Activated CD4-positive, alpha-beta T cell treated with anti-CD3 and anti-CD28 coated beads for 48 hours (primary cell): ENCODE results near the gene TFF1.
A peak's percentile ranks its signal among the peaks of the same experiment; 100 is the strongest.

ENCODE experiments used
- DNase-seq: peaks from one replicate; pipeline ENCODE4 v3.0.0-alpha.2; 2020

Gene TFF1

DNA sequence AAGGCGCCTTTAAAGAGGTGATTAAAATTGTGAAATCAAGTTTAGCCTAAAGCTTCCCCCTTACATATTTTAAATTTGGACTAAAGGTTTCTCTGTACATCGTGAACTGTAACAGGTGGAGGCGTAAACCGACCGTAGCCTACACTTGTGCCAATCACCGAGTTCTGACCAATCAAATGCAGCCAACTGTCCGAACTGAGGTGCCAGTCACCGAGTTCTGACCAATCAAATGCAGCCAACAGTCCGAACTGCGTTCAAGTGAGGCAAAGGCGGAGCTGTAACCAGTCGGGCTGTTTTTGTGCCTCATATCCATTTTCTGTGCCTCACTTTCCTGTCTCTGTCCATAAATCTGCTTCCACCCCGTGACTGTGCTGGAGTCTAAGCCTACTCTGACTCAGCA is 7.4 kb downstream of the TFF1 start:
- no peak for DNase-seq

DNA sequence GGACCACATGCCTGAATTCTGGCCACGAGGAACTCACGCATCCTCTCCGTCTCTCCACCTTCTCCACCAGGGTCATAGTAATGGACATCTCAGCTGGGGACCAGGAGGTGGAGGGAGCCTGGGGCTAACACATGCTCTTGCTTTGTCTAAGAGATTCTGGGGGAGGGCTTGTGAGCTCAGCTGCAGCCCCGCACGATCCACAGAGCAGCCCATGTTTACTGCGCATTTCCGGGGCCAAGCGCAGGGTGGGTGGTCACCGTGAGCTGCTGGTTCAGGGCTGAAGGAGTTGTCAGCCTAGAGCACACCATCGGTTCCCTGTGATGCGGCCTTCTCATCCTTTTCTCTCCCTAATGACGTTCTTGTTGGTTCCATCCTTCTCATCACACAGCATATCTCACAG is 8.1 kb downstream of the TFF1 start:
- no peak for DNase-seq

DNA sequence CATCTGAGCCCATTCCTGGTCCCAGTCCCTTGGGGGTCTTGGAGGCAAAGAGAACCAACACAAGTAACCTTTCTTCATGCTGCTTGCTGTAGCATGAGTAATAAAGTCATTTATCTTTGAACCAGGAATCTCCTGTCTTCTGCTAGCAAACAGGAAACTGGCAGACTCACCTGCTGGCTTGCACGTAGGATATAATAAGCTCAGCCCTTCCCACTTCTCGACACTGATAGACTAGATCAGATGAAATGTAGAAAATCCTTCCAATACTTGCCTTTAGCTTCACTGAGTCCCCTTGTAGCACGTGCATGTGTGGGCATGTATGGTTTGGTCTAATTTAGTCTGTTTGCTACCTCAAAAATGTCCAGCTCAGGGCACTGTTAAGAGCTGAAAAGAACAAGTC is 9.0 kb downstream of the TFF1 start:
- DNase-seq: no peak

DNA sequence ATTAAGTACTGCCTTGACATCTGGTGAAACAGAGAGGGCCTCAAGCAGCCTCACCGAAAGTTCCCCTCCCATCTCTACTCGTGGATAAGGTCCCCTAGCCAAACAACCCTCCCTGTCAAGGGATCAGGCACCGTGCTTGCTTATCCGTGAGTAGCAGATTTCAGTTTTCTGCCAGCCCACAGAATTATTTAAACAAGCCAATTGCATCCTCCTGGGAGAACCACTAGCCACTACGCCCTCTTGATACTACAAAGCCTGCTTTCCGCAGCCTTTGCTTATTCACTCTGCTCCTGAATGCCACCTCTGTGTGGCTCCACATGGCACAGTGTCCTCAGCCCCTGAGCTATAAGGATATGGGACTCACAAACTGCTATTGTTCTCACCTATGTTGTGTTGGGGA is 9.7 kb downstream of the TFF1 start:
- DNase-seq: no peak

DNA sequence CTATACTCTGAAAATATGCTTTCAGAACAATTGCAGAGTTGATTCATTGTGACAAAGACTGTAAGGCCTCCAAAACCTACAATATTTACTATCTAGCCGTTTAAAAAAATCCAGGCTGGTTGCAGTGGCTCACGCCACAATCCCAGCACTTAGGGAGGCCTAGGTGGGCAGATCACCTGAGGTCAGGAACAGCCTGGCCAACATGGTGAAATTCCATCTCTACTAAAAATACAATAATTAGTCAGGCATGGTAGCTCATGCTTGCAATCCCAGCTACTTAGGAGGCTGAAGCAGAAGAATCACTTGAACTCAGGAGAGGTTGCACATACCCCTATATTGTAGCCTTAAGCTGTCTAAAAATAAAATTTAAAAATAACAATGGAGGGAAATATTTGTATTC is 10.3 kb downstream of the TFF1 start:
- DNase-seq: no peak

DNA sequence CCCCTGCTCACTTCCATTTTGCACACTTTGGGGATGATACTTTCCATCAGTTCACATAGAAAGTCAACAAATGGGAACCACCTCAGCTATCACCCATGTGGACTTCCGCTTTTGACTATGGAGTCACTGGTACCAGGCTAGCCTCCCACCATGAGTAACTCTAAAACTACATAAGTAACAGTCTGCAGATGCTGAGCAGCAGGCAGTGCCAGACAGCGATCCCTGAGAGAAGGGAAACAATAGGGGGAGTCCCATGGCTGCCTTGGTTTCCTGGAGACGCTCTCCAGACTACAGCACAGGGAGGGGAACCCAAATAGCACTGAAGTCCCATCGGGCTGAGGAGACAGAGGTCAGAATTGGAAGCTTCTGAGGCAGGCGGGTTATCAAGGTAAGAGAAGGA is 12.7 kb downstream of the TFF1 start:
- no peak for DNase-seq

DNA sequence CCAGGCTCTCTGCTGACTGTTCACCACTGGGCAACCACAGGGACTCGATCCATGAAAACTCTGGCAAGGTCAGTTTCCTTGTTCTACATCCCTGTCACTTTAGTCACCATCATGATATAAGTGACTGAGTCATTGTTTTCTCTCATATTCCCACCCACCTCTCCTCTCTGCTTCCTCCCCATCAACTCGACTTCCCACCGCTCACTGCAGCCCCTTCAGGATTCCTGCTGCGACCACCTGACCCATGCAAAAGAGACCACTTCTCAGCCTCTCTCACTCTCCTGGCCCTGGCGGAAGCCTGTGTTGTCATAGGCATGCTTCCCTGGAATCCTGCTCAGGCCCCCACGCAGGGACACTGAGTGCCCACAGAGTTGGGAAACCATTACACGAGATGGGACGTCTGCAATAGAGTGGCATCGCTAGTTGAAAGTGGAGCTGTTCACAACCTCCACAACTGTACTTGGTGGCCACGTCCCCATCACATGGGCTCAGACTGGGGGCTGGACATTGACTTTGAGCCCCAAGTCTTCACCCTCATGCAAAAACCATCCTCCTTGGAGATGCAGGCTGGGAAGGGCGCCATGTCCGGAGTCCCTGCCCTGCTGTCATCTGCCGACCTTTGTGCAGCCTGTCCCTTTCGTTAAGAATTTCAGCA is 13.8 kb downstream of the TFF1 start:
- DNase-seq: no peak

DNA sequence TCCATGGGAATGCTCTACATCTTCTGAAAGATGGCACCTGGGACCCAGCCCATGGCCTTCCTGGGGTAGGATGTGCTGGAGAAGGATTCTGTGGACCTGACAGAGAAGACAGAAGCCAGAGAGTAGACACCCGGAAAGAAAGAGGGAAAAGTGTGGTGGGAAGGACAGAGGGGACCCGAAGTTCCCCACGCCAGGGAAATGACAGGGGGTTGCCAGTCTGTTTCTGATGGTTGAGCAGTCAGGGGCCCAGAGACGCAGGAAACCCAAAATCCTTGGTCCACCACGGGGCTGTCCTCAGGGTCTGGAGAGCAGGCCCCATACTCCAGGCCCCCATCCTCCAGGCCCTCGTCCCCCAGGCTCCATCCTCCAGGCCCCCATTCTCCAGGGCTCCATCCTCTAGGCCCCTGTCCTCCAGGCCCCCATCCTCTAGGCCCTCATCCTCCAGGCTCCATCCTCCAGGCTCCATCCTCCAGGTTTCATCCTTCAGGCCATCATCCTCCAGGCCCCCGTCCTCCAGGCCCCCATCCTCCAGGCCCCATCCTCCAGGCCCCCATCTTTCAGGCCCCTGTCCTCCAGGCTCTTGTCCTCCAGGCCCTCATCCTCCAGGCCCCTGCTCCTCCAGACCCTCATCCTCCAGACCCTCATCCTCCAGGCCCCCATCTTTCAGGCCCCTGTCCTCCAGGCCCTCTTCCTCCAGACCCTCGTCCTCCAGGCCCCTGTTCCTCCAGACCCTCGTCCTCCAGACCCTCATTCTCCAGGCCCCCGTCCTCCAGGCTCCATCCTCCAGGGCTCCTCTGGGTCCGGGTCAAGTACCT is 14.5 kb downstream of the TFF1 start:
- DNase-seq: no peak

DNA sequence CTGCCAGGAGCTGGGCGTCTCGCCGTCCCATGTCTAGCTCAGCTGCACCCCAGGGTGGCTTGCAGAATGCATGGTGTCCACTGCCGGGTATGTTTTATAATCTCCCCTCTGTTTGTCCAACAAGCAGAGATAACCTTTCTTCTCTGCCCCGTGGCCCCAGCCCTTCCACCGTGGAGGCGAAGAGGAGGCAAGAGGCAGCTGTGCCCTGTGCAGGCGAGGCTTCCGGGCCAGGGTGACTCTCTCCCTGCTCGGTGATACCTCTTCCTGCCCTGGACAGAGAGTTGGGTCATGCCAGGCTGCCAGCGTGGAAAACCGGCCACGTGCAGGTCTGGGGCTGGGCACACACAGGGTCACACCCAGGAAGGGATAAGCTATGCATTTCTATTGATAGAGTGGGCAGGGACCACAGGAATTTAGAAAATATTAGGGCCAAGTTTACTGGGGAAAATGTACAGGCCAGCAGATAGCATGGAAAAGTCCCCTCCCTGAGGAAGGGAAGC is 15.4 kb downstream of the TFF1 start, which contains the start of gene TFF2:
TFF2 (minus strand) TSS at position 68 of the 500 bp plus-strand sequence; CDS start at position 31, 37 bp downstream.
- no peak for DNase-seq

DNA sequence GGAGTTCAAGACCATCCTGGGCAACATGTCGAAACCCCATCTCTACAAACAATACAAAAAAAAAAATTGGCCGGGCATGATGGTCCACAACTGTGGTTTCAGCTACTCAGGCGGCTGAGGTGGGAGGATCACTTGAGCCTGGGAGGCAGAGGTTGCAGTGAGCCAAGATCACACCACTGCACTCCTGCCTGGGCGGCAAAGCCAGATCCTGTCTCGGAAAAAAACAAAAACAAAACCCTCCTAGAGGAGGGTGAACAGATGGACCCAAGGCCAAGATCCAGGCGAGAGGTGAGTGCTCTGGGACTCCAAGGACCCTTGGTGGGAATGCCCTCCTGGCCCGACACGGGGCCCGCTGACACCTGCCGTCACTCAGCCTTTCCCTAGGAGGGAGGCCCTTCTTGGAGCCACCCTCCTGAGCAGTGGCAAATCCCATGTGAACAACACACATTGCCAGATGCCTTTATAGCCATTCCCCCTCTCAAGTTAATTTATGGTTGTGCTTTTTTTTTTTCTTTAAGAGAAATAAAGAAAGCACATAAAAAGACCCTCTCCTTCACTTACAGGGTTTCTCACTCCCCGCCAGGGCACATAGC is 15.9 kb downstream of the TFF1 start:
- no peak for DNase-seq

DNA sequence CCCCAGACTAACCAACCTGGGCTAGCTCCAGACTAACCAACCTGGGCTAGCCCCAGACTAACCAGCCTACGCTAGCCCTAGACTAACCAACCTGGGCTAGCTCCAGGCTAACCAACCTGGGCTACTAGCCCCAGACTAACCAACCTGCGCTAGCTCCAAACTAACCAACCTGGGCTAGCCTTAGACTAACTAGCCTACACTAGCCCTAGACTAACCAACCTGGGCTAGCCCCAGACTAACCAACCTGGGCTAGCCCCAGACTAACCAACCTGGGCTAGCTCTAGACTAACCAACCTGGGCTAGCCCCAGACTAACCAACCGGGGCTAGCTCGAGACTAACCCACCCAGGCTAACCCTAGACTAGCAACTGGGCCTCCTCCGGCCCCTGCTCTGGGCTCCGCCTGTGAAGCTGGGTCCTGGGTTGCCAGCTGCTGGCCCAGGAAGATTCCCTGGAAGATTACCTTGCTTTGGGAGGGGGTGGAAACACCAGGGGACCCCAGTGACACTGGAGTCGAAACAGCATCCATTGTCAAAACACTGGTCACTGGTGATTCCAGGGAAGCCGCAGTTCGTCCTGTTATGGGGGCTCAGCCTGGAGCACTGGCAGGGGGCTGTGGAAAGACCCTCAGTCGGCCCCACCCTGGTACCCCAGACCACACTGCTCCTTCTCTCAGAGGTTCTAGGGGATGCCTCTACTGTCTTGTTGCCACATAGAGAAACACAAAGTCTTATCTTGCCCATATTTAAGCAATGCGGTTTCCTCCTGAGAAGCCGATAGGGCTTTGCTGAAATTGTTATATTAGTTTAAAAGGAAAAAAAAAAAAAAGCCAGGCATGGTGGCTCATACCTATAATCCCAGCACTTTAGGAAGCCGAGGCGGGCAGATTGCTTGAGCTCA is 16.7 kb downstream of the TFF1 start:
- DNase-seq: no peak

DNA sequence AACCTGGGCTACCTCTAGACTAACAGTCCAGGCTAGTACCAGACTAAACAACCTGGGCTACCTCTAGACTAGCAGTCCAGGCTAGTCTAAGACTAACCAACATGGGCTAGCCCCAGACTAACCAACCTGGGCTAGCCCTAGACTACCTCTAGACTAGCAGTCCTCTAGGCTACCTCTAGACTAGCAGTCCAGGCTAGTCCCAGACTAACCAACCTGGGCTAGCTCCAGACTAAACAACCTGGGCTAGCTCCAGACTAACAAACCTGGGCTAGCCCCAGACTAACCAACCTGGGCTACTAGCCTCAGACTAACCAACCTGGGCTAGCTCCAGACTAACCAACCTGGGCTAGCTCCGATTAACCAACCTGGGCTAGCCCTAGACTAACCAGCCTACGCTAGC is 17.6 kb downstream of the TFF1 start:
- no peak for DNase-seq

DNA sequence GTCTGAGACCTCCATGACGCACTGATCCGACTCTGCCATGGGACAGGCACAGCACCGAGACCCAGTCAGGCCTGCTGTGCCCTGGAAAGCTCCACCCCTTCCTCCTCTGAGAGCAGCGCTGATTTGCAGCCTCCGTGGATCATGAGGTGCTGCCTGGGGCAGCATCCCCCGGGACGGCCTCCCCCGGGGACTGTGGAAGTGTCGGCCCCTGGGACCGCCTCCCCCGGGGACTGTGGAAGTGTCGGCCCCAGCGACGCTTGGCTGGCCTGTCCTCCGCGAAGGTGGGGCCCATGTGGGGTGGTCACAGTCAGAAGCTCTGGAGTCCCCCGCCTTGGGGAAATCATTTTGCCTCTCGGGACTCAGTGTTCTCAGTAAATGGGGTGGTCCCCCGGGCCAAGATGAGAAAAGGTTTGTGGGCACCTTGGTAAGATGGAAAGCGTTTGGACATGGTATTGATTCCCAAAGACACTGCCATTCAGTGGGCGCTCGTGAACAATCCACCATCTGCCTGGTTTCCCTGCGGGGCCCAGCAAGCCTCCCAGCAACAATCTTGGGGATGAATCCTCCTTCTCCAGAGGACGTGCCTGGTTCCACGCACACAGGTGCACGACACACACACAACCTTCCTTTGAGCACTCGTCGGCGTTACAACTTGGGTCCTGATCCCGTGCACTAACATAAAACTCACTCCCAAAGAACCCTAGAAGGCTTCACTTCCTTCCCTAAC is 18.6 kb downstream of the TFF1 start:
- peak; percentile 1 for DNase-seq

DNA sequence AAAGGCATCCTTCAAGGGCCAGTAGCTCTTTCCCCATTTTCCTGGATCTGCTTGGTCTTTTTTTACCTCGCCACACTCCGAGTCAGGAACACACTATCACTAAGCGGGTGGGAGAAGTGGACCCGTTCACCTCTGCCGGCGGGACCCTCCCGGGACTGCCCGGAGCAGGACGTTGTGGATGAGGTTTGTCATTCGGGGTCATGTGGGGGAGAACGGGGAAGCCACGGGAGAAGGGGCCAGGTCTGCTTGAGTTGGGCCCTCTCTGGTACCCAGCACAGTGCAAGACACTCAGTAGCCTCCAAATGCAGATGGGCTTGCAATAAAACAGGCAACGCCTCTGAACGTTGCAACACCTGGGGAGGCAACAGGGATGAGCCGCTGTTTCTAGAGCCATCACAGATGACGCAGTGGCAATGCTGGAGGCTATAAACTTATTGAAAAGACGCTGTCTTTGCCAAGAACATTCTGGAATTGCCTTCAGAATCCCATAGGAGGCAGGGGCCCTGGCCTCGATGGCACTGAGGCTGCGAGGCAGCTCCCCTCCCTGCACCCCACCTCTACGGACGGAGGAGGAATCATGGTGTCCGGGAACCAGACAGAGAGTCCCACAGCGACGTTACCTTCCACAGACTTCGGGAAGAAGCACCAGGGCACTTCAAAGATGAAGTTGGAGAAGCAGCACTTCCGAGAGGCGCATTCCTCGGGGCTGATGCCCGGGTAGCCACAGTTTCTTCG is 19.3 kb downstream of the TFF1 start:
- peak; percentile 0 for DNase-seq

DNA sequence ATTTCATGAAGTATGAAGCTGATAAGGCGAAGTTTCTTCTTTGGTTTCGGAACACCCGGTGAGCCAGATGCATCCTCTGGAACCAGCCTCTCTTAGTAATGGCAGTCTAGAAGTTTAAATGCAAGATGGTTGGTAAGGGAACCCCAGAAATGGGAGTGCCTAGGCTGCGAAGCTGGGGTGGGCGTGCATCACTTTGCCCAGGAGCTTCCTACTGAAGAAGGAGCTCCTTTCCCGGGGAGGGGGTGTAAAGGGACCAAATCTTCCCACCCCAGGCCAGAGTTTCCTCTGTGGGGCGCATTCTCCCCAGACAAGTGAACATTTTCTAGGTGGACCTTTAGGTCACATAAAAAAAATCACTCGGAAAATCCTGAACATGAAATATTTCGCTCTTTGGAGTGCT is 19.9 kb downstream of the TFF1 start:
- peak; percentile 0 for DNase-seq

DNA sequence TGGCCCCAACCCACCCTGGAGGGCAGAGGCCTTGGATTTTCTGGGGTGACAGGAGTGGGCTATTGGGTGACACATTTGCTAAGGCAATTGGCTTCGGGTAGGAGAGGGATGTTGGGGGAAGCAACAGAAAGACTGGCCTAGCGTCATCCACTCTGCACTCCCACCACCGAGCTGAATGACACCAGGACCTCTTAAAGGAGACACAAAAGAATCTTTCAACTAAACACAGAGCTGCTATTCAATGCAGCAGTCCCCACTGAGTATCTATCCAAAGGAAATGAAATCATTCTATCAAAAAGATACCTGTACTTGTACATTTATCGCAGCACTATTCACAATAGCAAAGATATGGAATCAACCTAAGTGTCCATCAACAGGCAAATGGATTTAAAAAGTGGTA is 21.7 kb downstream of the TFF1 start:
- DNase-seq: no peak

DNA sequence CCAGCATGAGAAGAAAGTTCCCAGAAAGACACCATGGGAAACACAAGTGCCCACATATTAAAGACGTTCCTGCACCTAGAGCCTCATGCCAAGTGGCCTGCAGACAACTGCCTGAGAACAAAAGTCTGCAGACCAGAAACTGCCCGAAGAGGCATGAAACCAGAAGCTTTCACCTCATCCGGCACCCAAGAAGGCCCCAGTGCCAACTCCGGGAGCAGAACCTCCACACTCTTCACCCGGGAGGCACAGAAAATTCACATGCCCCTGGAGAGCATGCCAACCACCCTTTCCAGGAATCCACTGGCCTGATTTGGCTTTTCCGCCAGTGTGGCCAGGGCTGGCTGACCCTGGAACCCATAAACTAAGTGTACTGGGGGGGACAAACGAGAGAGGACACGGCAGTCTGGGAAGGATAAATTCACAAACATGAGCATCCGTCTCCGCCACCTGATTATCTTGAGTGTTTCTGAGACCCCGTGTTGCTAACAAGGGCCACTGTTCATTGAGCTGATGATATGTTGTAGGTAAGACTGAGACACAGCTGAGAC is 22.3 kb downstream of the TFF1 start:
- no peak for DNase-seq

DNA sequence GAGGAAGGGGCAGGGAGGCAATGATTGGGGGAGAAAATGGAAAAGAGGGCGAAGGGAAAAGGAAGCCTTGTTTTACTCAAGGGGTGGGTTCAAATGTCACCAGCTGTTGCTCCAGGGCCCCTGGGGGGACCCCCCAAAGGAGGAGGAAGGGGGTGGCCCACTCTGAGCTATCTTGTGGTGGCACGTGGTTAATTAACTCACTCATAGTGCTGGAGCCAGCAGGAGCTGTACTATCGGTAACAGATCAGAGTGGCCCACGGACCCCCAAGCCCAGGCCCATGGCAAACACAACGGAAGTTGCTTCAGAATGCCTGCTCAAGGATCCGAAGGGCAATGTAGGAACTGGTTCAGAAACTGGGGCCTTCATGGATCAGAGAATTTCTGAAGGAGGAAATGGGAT is 22.8 kb downstream of the TFF1 start:
- no peak for DNase-seq

DNA sequence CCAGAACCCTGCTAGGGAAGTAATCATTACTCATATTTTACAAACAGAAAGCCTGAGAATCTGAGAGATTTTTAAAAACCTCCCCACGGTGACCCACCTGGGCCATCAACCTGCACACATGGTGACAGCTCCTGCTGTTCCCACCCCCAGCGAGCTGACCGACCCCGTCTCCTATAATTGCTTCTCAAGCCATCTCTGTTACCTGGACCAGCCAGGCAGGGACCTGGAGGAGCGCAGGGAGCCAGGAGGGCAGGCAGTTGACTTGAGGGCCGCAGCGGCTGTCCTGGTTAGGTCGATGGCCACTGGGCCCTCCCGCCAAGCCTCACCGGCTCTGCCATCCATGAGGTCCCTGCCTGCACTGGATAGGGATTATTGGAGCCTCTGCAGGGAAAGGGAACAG is 23.2 kb downstream of the TFF1 start:
- DNase-seq: no peak

DNA sequence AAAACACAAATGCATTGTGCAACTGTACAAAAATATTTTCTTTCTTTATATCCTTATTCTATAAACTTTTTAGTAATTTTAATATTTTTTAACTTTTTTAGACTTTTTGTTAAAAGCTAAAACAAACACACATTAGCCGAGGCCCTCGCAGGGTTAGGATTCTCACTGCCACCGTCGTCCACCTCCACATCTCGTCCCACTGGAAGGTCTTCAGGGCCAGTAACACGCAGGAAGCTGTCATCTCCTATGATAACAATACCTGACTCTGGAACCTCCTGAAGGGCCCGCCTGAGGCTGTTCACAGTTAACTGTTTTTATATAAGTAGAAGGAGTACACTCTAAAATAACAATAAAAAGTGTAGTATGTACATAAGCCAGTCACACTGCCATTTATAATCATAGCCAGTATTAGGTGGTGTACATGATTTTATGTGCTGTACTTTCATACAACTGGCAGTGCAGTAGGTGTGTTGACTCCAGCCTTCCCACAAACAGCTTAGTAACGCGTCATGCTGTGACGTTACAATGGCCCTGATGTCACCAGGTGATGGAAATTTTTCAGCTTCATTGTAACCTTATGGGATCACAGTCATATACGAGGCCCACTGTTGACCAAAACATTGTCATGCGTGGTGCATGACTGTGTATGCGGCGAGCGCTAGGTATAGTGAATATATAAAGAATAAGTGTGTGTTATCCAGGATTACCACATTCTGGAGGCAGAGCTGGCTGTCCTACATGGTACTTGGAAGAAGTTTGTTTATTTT is 24.4 kb downstream of the TFF1 start:
- no peak for DNase-seq
